Heart left ventricle (tissue), 13 donors: ENCODE results near the gene KRT81.

Source experiments
- CTCF ChIP-seq, 12 donors: fragments of 200-600 bp; sonication (generic) in 4 of 12; IDR thresholded peaks; one replicate each; pipeline versions ENCODE4 v1.5.0 to v1.8.0; 2018 to 2022; ENCODE audit warnings: antibody characterized with exemption in 12 of 12, mild to moderate bottlenecking in 5 of 12
- POLR2A ChIP-seq, 2 donors: fragments of 450-650 bp; IDR thresholded peaks; one replicate each; pipeline ENCODE4 v1.6.1; 2017; ENCODE audit warnings: antibody characterized with exemption in 2 of 2, mild to moderate bottlenecking in 2 of 2, moderate library complexity in 2 of 2
- donor health status: ischemic (EF 13 %, LVEDD 7.1; RV severe dilation, severe dysfunction).
- donor health status: DM: no; HTN: yes; CAD: no.
- donor health status: DM: no; HTN: no; CAD: no.
- donor health status: ischemic (EF 25% LVEDD 6.9; RV normal size, moderate dysfunction).
- donor health status: ischemic (EF 25% LVEDD 5.7; RV mildly dilated, moderate dysfunction).
- donor health status: ischemic (EF 35%, LVEDD 5.7; RV mildly dilated, moderate dysfunction).
- donor health status: nonischemic (EF 11% LVEDD 7.7; RV severe dilation, severe dysfunction).
- donor health status: DM: yes; HTN: yes; CAD: no.
- donor health status: PGD.
- donor health status: ischemic (EF 29% LVEDD 5.4; RV normal size, mild dysfunction).
- donor health status: nonischemic (EF 23%, LVEDD 6.1; RV moderate dilation, normal function).

DNA sequence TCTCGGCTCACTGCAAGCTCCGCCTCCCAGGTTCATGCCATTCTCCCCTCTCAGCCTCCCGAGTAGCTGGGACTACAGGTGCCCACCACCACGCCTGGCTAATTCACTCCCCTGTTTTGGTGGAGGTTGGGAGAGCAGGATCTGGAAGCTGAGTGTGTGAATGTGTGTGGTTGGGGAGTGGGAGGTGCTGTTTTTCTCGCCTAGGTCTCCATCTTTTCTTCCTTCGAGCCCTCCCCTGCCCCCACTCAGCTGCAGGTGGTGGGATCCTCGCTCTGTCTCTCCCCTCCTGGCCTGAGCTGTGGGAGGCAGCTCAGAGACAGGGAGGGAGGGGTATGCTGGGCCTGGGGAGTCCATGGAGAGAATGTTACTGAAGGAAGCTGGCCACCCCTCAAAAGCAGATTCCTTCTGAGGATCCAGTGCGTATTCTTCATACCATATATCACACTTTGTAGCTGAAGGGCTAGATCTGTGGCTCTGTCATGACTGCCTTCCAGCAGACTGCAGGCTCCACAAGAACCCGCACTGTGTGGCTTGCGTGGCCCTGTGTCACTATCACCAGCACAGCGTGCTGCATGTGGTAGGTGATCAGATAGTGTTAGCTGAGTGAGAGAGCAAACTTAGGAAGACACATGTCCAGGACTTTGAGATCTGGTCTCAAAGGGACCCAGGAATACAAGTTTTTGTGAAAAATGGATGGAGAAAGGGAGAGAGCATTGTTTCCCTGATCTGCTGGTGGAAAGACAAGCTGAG, 27.1 kb upstream of the KRT81 start:
- TF ChIP-seq CTCF (IDR thresholded peaks at IDR 0.05) (no peak), POLR2A (IDR thresholded peaks at IDR 0.05) (no peak)
